NCI-H2227 (cell line): Measurements from ENCODE around the gene LRRIQ1.
A peak's percentile ranks its signal among the peaks of the same experiment; 100 is the strongest.

Source experiments
- DNase-seq: peaks from one replicate; lab custom pipeline; 2025; ENCODE audit not compliant: unreplicated experiment; lab: John Stamatoyannopoulos, UW

The LRRIQ1 gene

GRCh38 chr12:85057370-85057963 is 21.3 kb downstream of the LRRIQ1 start:
- peak; percentile 73 for DNase-seq

DNA sequence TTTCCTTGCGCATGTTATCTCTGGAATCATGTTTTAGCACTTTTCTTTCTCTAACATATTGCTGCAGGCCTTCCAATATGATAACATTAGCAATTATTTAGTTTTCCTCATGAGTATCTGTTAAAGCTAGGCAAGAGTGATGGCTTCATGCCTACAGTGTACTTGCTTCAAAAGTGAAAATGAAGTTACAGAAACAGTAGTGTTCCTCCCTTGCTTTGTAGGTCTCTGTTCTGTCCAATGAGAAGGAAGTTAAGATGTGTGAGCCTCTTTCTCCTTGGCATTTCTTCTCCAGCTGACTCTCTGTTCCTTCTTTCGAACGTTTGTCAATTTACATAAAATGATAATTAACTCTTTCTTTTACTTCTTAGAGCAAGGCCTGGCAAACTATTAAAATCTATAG is 22.2 kb downstream of the LRRIQ1 start:
- DNase-seq: no peak

DNA sequence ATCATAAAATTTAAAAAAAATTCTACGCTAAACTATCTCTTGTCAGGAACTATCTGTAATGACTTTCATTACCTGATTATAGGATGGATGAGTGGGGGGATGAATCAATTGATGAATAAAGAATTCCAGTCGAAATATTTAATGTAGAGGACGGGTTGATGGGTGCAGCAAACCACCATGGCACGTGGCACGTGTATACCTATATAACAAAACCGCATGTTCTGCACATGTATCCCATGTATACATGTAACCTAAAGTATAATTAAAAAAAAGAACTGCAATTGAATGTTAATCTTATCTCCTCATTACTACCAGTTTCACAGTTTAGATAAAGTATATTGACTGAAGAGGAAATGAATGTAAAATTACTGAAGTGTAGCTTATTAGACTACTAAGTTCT is 23.4 kb downstream of the LRRIQ1 start:
- no peak for DNase-seq

DNA sequence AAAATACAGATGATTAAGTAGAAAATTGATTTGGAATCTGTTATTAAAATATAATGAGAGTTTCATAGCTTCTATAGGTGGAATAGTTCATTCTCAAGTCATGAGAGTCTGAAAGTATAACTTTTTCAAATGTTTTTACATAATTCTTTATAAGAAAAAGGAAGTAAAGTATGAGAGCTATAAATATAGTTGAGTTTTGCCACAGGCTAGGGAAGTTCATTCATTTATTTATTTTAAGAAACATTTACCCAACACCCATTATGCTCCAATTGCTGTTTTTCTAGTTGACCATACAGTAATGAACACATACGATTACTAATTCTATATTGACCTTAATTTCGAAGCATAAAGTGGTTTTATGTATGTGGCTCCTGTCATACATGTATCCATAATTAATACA is 24.8 kb downstream of the LRRIQ1 start:
- no peak for DNase-seq

DNA sequence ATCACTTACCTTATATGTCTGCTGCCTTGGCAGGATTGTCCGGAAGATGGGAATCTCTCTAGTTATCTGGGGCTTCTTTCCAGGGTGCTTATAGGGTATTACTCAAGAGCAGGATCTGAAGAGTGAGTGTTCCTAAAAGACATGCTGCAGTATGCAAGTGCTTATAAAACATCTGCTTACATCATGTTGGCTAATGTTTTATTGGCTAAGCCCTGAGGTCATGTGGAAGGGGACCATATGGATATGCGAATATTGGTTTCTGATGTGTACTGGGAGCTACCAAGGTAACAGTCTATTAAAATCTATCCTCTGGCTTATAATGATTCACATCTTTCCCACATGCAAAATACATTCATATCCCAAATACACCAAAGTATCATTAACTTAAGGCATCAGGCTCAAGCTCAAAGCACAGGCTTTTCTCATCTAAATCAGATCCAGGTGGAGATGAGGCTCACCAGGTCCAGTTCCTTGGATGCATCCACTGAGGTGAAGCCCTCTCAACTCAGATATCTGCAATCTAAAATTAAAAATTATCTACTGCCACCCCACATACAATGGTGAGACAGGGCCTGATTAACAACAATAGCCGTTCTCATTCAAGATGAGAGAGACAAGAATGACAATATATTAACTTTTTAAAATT is 29.8 kb downstream of the LRRIQ1 start:
- DNase-seq: no peak

DNA sequence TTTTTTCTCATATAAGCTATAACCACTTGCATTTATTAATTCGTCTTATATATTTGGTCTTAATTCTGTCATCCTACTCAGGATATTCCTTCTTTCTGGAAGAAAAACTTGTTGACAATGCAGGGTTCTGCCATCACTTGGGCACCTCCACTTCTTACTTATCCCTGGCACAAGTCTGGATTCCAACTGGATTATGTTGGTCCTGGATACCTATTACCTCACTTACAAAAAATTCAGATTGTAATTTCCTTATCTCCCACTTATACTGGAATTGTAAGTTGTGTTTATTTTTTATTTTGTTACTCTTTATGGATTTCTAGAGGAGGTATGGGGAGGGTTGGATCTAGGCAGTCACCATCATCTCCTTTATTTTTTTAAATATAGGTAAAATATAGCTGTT is 36.7 kb downstream of the LRRIQ1 start:
- no peak for DNase-seq

DNA sequence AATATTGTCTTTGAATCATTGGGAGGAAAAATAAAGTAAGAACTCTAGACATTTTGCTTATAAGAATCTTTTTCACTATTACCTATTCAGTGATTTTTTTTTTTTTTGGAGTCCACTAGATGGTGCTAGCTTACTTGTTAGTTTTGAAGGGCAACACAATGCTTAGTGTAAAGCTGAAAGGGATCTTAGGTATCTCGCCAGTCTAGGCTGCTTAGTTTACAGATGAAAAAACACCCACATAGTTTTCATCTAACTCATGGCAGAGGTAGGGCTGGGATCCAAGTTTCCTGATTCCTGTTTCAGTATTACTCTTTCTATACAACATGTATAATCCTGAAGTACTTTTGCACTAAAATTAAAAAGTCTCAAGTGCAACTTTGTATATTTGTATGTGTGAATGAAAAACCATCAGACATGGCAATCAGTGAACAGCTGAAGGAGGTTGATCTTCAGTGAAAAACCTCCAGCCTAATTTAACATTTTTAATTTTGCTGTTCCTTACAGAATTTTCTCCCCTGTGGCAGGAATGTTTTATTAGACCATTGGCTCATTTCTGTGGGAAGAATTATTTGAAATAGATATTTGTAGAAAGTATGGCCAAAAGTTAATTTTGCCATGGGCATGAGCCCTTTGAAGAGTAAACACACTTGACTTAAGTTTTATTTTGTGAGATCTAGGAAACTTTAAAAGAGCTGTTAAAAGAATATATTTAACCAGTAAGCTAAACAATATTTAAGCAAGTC is 40.7 kb downstream of the LRRIQ1 start:
- peak; percentile 71 for DNase-seq

DNA sequence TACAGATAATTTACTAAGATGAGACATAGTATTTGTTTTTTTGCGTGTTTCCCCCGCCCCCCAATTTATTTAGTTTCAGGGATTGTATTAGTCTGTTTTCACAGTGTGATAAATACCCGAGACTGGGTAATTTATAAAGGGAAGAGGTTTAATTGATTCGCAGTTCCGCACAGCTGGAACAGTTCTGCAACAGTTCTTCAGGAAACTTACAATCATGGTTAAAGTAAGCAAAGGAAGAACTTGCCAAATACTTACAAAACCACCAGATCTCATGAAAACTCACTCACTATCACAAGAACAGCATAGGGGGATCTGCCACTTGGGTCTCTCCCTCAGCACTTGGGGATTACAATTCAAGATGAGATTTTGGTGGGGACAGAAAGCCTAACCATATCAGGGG is 48.9 kb downstream of the LRRIQ1 start:
- no peak for DNase-seq

- DNase-seq: no peak
These were observed 53.6 kb downstream of the LRRIQ1 start for GRCh38 chr12:85089792-85090191.

- no peak for DNase-seq
These were observed 56.7 kb downstream of the LRRIQ1 start for GRCh38 chr12:85092814-85093370.

GRCh38 chr12:85095501-85095900 is 59.4 kb downstream of the LRRIQ1 start:
- no peak for DNase-seq

DNA sequence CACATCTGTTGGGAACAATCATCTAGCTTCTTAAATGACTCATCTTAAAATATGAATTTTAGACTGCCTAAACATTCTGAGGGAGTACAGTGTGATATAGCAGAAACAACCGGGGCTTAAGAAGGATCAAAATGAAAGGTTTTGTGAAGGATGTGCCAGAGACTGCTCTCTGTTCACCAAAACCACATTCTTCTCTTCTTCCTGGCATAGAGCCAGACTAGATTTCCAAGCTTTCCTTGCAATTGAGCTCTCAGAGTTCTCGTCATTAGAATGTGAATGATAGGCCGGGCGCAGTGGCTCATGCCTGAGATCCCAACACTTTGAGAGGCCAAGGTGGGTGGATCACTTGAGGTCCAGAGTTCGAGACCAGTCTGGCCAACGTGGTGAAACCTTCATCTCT is 94.5 kb downstream of the LRRIQ1 start:
- no peak for DNase-seq

DNA sequence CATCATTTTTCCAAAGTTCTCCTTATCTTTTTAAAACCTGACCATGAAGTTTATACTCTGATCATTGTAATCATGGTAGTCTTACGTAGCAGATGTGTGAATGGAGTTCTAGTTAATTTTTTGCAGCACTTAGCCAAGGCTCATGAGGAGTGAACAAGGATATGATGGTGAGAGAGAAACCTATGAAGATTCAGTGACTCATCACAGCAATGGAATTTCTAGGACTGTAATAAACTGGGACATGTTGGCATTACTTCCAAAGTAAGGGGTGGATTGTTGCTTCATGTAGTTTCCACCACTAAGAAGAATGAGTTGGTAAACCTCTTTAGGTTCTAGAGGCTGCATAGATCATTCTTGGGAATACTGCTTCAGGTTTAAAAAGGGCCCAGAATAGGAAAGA is 102.7 kb downstream of the LRRIQ1 start:
- DNase-seq: no peak

DNA sequence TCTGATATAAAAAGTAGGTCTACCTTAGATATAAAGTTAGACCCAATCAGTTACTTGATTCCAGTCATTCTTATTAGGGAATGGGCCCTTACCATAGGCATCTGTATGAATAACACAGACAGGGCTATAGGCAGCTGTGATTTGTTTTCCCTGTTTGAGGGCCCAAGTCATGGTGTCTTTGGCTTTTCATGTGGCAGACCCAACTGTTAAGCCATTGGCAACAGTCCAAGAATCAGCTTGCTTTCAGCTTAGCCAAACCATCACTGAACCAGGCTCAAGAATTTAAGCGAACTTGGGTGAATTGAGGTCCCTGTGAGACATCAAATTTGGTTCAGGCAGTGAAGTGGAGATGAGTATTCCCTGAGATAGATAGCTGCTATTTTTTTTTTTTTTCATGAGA is 111.2 kb downstream of the LRRIQ1 start:
- peak; percentile 3 for DNase-seq

DNA sequence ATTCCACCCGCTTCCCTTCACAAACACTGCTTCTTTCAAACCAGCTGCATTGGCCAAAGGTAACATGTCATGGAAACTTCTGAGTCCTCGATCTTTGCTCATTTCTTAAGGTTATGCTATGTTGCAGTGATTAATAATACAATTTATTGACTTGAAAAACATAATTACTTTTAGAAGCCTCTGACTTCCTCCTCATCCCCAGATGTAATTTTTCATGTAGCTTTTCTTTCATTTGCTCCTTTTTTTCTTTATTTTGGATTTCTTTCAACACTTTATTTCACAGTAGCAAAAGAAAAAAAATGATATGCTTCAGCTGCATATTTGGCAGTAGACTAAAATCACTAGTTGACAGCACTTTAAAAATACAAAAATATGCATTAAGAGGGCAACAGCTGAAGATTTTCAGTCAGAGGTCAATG is 116.2 kb downstream of the LRRIQ1 start:
- DNase-seq: no peak

GRCh38 chr12:85155791-85156190 is 119.6 kb downstream of the LRRIQ1 start:
- peak; percentile 21 for DNase-seq

- DNase-seq: peak; percentile 46
These were observed 120.4 kb downstream of the LRRIQ1 start for GRCh38 chr12:85156569-85156968.

- DNase-seq: peak; percentile 18
These were observed 121.0 kb downstream of the LRRIQ1 start for GRCh38 chr12:85157035-85157603.

- no peak for DNase-seq
These were observed 127.7 kb downstream of the LRRIQ1 start for GRCh38 chr12:85163752-85164321.

DNA sequence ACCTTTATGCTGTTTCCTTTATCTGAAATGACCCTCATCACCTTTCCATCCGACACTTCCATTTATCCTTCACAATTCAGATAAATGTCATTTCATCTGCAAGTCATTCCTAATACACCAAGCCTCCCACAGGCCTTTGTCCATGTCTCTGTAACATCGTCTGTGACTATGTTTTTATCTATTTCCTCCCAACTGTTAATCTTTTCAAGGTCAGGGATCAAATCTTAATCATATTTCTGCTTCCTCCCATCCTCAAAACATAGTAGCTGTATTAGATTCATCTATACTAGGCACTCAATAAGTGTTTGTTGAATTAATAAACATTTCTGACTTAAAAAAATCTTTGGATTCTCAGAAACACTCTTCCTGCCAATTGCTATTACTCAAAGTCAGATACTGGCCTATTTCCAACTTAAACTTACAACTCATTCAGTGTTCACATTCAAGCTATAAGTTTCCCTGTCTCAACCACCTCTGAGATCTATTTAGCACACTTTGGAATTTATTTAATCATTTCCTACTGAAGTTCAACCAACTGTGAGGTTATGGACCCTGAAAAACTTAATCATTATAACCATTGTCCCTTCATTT is 143.6 kb downstream of the LRRIQ1 start:
- no peak for DNase-seq

- no peak for DNase-seq
These were observed 146.5 kb downstream of the LRRIQ1 start for GRCh38 chr12:85182699-85183098.
